Mammary epithelial cell (primary cell): Measurements from ENCODE around the gene GMEB1.

Source experiments
- CTCF ChIP-seq, 2 donors: IDR thresholded peaks in 1 of 2; conservative IDR thresholded peaks in 1 of 2; 2 replicates each; pipeline ENCODE4 v1.5.1; 2011 to 2012; ENCODE audit warnings: inconsistent platforms in 2 of 2, low read length in 2 of 2, mild to moderate bottlenecking in 2 of 2, control low read depth in 1 of 2, low read depth in 1 of 2; ENCODE audit not compliant: insufficient read depth in 1 of 2; ENCODE audit errors: extremely low read depth in 1 of 2
- EZH2 ChIP-seq: IDR thresholded peaks from 2 replicates; pipeline ENCODE4 v1.6.1; 2012; ENCODE audit warnings: low read length, inconsistent platforms, borderline replicate concordance

GRCh38 chr1:28718586-28719331 is 50.2 kb downstream of the GMEB1 start:
- TF ChIP-seq CTCF (conservative IDR thresholded peaks at IDR 0.05 in 1 of 2, IDR thresholded peaks at IDR 0.05 in 1 of 2; ENCODE audit: extremely low read depth in 1 of 2, insufficient read depth in 1 of 2, low read depth in 1 of 2, low read length in 2 of 2) (no peak), EZH2 (no peak)
